Spleen (tissue), 7 donors: ENCODE measurements around the gene CDK12.

Source experiments
- POLR2A ChIP-seq, 3 donors: fragments of 450-650 bp; IDR thresholded peaks; one replicate each; pipeline ENCODE4 v1.5.1; 2017; ENCODE audit warnings: antibody characterized with exemption in 3 of 3, mild to moderate bottlenecking in 1 of 3
- POLR2AphosphoS5 ChIP-seq, 3 donors: sonication (generic); formaldehyde crosslinking; IDR thresholded peaks; one replicate each; pipeline ENCODE4 v1.5.1; 2017; ENCODE audit warnings: antibody characterized with exemption in 3 of 3
- TF ChIP-seq, protein P1 (sequence below), 11 experiments: fragments of 200-600 bp in 7 of 11; fragments of 450-650 bp in 4 of 11; sonication (generic) in 4 of 11; IDR thresholded peaks in 8 of 11; conservative IDR thresholded peaks in 3 of 11; 1 replicate in 7 of 11; 2 replicates in 4 of 11; pipeline versions ENCODE4 v1.4.0 to v1.8.0; 2016 to 2021; ENCODE audit warnings: antibody characterized with exemption in 11 of 11, inconsistent platforms in 4 of 11, mild to moderate bottlenecking in 1 of 11
- donor health status: DM: no; HTN: no; CAD: no; lungs with moderate emphysema.
- donor health status: DM: no; HTN: no; CAD: no.
- donor health status: DM: no; HTN: no; CAD: no.

GRCh38 chr17:39531252-39531651, 70.0 kb downstream of the CDK12 start:
- TF ChIP-seq, protein P1, sequence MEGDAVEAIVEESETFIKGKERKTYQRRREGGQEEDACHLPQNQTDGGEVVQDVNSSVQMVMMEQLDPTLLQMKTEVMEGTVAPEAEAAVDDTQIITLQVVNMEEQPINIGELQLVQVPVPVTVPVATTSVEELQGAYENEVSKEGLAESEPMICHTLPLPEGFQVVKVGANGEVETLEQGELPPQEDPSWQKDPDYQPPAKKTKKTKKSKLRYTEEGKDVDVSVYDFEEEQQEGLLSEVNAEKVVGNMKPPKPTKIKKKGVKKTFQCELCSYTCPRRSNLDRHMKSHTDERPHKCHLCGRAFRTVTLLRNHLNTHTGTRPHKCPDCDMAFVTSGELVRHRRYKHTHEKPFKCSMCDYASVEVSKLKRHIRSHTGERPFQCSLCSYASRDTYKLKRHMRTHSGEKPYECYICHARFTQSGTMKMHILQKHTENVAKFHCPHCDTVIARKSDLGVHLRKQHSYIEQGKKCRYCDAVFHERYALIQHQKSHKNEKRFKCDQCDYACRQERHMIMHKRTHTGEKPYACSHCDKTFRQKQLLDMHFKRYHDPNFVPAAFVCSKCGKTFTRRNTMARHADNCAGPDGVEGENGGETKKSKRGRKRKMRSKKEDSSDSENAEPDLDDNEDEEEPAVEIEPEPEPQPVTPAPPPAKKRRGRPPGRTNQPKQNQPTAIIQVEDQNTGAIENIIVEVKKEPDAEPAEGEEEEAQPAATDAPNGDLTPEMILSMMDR (IDR thresholded peaks at IDR 0.05 in 8 of 11, conservative IDR thresholded peaks at IDR 0.05 in 3 of 11): no peak
- TF ChIP-seq POLR2AphosphoS5 (IDR thresholded peaks at IDR 0.05) (no peak), POLR2A (IDR thresholded peaks at IDR 0.05) (no peak)
